ENCODE measurements around the gene AIRE.
"Not testable (repeated sequence)": the region's sequence is repeated elsewhere in the genome, so short reads cannot be mapped to it uniquely, and the experiment has no call there.

Gene AIRE

GRCh38 chr21:44291936-44292811 is 6.5 kb downstream of the AIRE start:
- DNase-seq: no peak

- DNase-seq: no peak
Observed at GRCh38 chr21:44292812-44293195, 7.1 kb downstream of the AIRE start.

- DNase-seq: no peak
Observed at GRCh38 chr21:44293551-44294231, 8.0 kb downstream of the AIRE start.

GRCh38 chr21:44294391-44295162 is 8.9 kb downstream of the AIRE start:
- peak; percentile 48 for DNase-seq

- no peak for DNase-seq
Observed at GRCh38 chr21:44295163-44295573, 9.5 kb downstream of the AIRE start.

- DNase-seq: no peak
Observed at GRCh38 chr21:44295646-44296045, 10.0 kb downstream of the AIRE start.

- no peak for DNase-seq
Observed at GRCh38 chr21:44296103-44296519, 10.4 kb downstream of the AIRE start.

- no peak for DNase-seq
Observed at GRCh38 chr21:44296916-44297315, 11.2 kb downstream of the AIRE start.

GRCh38 chr21:44297525-44298290 is 12.0 kb downstream of the AIRE start:
- DNase-seq: peak; percentile 71

GRCh38 chr21:44298301-44298700 is 12.6 kb downstream of the AIRE start:
- DNase-seq: peak; percentile 28

- DNase-seq: peak; percentile 28
Observed at GRCh38 chr21:44299085-44299457, 13.4 kb downstream of the AIRE start.

- DNase-seq: peak; percentile 60
Observed at GRCh38 chr21:44299458-44300261, 14.0 kb downstream of the AIRE start, which contains the start of gene PFKL. TSS of gene PFKL (plus strand) at chr21:44300053. CDS start at chr21:44300106, 53 bp downstream.

- DNase-seq: peak; percentile 58
Observed at GRCh38 chr21:44300262-44300959, 14.7 kb downstream of the AIRE start.

GRCh38 chr21:44301141-44301540 is 15.5 kb downstream of the AIRE start:
- no peak for DNase-seq

GRCh38 chr21:44301961-44302406 is 16.3 kb downstream of the AIRE start:
- no peak for DNase-seq

- not testable (repeated sequence) for DNase-seq
Observed at GRCh38 chr21:44302573-44303401, 17.1 kb downstream of the AIRE start.

GRCh38 chr21:44303490-44303981 is 17.9 kb downstream of the AIRE start:
- no peak for DNase-seq

GRCh38 chr21:44304011-44304616 is 18.4 kb downstream of the AIRE start:
- no peak for DNase-seq

GRCh38 chr21:44304877-44305293 is 19.2 kb downstream of the AIRE start:
- DNase-seq: peak; percentile 33

Data from fibroblast of skin of right biceps (primary cell).